ENCODE data around the gene ASB15. TPM values are rescaled to one million over a fixed set of nuclear protein-coding genes. Genes with fewer than 3 reads are reported as not detected.

Gene ASB15
- polyA plus RNA-seq, 2 donors: not detected

- WGBS, 2 donors: 89 to 93% methylated on average over 4 of the region's 4 CpGs
- no peak overlapping the region for H3K4me3 ChIP-seq (ENCODE audit: low read depth in 1 of 2, low read length in 2 of 2)
- H3K27me3 ChIP-seq (ENCODE audit: control insufficient read depth in 1 of 2, insufficient read depth in 2 of 2, low read length in 2 of 2): no peaks in the 10 kb centered on the region
- no peak overlapping the region for H3K27ac ChIP-seq (ENCODE audit: low read depth in 2 of 2, low read length in 1 of 2)
- no peaks in the 10 kb centered on the region for H3K4me1 ChIP-seq (ENCODE audit: control insufficient read depth in 2 of 2, insufficient read depth in 2 of 2, low read length in 1 of 2)
- H3K9me3 ChIP-seq (ENCODE audit: control insufficient read depth in 2 of 2, insufficient read depth in 1 of 2, low read depth in 1 of 2, low read length in 1 of 2): no peaks in the 10 kb centered on the region
- no peaks in the 10 kb centered on the region for H3K36me3 ChIP-seq (ENCODE audit: control insufficient read depth in 2 of 2, insufficient read depth in 2 of 2, low read length in 1 of 2)
Measured at GRCh38 chr7:123583821-123584220, 17.8 kb upstream of the ASB15 start.

GRCh38 chr7:123588376-123588775 lies 13.2 kb upstream of the ASB15 start:
- Histone ChIP-seq H3K27ac (ENCODE audit: low read depth in 2 of 2, low read length in 1 of 2) (no peak overlapping the region), H3K4me1 (ENCODE audit: control insufficient read depth in 2 of 2, insufficient read depth in 2 of 2, low read length in 1 of 2) (no peaks in the 10 kb centered on the region), H3K9me3 (ENCODE audit: control insufficient read depth in 2 of 2, insufficient read depth in 1 of 2, low read depth in 1 of 2, low read length in 1 of 2) (no peaks in the 10 kb centered on the region), H3K27me3 (ENCODE audit: control insufficient read depth in 1 of 2, insufficient read depth in 2 of 2, low read length in 2 of 2) (no peaks in the 10 kb centered on the region), H3K4me3 (ENCODE audit: low read depth in 1 of 2, low read length in 2 of 2) (no peak overlapping the region), H3K36me3 (ENCODE audit: control insufficient read depth in 2 of 2, insufficient read depth in 2 of 2, low read length in 1 of 2) (no peaks in the 10 kb centered on the region)
- 90 to 92% methylated on average over 2 of the region's 2 CpGs for WGBS, 2 donors

- 53 to 54% methylated on average over 10 of the region's 10 CpGs for WGBS, 2 donors
- H3K36me3 ChIP-seq (ENCODE audit: control insufficient read depth in 2 of 2, insufficient read depth in 2 of 2, low read length in 1 of 2): no peaks in the 10 kb centered on the region
Measured at GRCh38 chr7:123594813-123595241, 6.8 kb upstream of the ASB15 start.

GRCh38 chr7:123598657-123599056 lies 3.0 kb upstream of the ASB15 start:
- H3K27ac ChIP-seq (ENCODE audit: low read depth in 2 of 2, low read length in 1 of 2): no peak overlapping the region
- 66 to 73% methylated on average over 3 of the region's 3 CpGs for WGBS, 2 donors

More at GRCh38 chr7:123594813-123595241, 6.8 kb upstream of the ASB15 start:
- Histone ChIP-seq H3K4me1 (ENCODE audit: control insufficient read depth in 2 of 2, insufficient read depth in 2 of 2, low read length in 1 of 2) (no peaks in the 10 kb centered on the region), H3K9me3 (ENCODE audit: control insufficient read depth in 2 of 2, insufficient read depth in 1 of 2, low read depth in 1 of 2, low read length in 1 of 2) (no peaks in the 10 kb centered on the region), H3K27me3 (ENCODE audit: control insufficient read depth in 1 of 2, insufficient read depth in 2 of 2, low read length in 2 of 2) (no peaks in the 10 kb centered on the region), H3K27ac (ENCODE audit: low read depth in 2 of 2, low read length in 1 of 2) (no peak overlapping the region), H3K4me3 (ENCODE audit: low read depth in 1 of 2, low read length in 2 of 2) (no peak overlapping the region)

DNA sequence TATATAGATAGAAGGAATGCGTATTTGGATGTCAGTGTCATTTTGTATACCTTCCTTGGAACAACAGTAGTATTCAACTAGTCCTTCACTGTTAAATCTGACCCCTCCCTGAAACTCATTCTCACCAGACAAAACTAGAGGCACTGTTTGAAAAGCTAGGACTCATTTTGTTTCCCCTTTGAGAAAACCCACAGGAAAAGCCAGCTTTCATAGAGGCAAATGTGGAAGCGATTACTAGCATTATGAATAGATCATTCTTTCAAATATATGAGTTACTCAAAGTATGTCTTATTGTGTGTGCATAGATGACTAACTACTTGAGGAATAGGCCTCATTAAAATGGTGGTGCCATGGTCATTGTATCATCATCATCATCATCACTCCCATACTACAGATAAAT lies 1.9 kb upstream of the ASB15 start:
- no peaks in the 10 kb centered on the region for H3K4me1 ChIP-seq (ENCODE audit: control insufficient read depth in 2 of 2, insufficient read depth in 2 of 2, low read length in 1 of 2)
- H3K27ac ChIP-seq (ENCODE audit: low read depth in 2 of 2, low read length in 1 of 2): no peak overlapping the region
- H3K4me3 ChIP-seq (ENCODE audit: low read depth in 1 of 2, low read length in 2 of 2): no peak overlapping the region
- no peaks in the 10 kb centered on the region for H3K27me3 ChIP-seq (ENCODE audit: control insufficient read depth in 1 of 2, insufficient read depth in 2 of 2, low read length in 2 of 2)
- no peaks in the 10 kb centered on the region for H3K9me3 ChIP-seq (ENCODE audit: control insufficient read depth in 2 of 2, insufficient read depth in 1 of 2, low read depth in 1 of 2, low read length in 1 of 2)
- 83 to 88% methylated on average over 2 of the region's 2 CpGs for WGBS, 2 donors
- H3K36me3 ChIP-seq (ENCODE audit: control insufficient read depth in 2 of 2, insufficient read depth in 2 of 2, low read length in 1 of 2): no peaks in the 10 kb centered on the region

More at GRCh38 chr7:123598657-123599056, 3.0 kb upstream of the ASB15 start:
- H3K9me3 ChIP-seq (ENCODE audit: control insufficient read depth in 2 of 2, insufficient read depth in 1 of 2, low read depth in 1 of 2, low read length in 1 of 2): no peaks in the 10 kb centered on the region
- no peaks in the 10 kb centered on the region for H3K27me3 ChIP-seq (ENCODE audit: control insufficient read depth in 1 of 2, insufficient read depth in 2 of 2, low read length in 2 of 2)
- no peak overlapping the region for H3K4me3 ChIP-seq (ENCODE audit: low read depth in 1 of 2, low read length in 2 of 2)
- H3K4me1 ChIP-seq (ENCODE audit: control insufficient read depth in 2 of 2, insufficient read depth in 2 of 2, low read length in 1 of 2): no peaks in the 10 kb centered on the region
- H3K36me3 ChIP-seq (ENCODE audit: control insufficient read depth in 2 of 2, insufficient read depth in 2 of 2, low read length in 1 of 2): no peaks in the 10 kb centered on the region

DNA sequence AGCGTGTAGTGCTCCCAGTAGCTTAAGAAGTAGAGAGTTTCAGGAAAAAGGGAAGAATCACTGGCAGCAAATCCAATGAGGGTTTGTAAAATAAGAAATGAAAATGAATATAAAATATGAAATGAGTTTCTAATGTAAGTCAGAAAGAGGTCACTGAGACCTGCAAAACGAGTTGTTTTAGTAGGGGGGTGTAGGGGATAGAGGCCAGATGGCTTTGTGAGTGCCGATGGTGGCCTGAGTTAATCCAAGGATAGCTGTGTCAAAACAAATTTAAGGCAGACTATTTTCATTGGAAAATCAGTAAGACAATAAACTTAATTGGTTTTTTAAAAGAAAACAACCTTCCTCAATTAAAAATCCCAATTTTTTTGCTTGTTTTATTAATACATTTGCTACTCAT lies 745 bp upstream of the ASB15 start:
- H3K4me1 ChIP-seq (ENCODE audit: control insufficient read depth in 2 of 2, insufficient read depth in 2 of 2, low read length in 1 of 2): no peaks in the 10 kb centered on the region
- 37 to 45% methylated on average over 3 of the region's 3 CpGs for WGBS, 2 donors
- no peaks in the 10 kb centered on the region for H3K9me3 ChIP-seq (ENCODE audit: control insufficient read depth in 2 of 2, insufficient read depth in 1 of 2, low read depth in 1 of 2, low read length in 1 of 2)
- H3K4me3 ChIP-seq (ENCODE audit: low read depth in 1 of 2, low read length in 2 of 2): no peak overlapping the region
- no peak overlapping the region for H3K27ac ChIP-seq (ENCODE audit: low read depth in 2 of 2, low read length in 1 of 2)
- H3K36me3 ChIP-seq (ENCODE audit: control insufficient read depth in 2 of 2, insufficient read depth in 2 of 2, low read length in 1 of 2): no peaks in the 10 kb centered on the region
- no peaks in the 10 kb centered on the region for H3K27me3 ChIP-seq (ENCODE audit: control insufficient read depth in 1 of 2, insufficient read depth in 2 of 2, low read length in 2 of 2)

DNA sequence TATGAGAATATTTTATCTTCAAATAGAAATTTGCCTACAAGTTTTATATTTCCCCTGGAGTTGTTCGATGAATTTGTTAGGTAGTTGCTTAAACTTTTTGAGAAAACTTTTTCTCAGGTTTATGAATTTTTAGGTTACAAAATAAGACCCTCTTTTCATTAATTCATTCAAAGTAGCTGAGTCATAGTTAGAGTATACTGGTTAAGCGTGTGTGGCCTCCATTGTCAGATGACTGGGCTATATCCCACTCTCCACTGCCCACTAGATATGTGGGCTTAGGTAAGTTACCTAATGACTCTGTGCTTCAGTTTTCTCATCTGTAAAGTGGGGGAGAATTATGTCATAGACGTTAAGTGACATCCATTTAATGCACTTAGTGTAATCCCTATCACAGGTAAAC lies 1.0 kb downstream of the ASB15 start:
- Histone ChIP-seq H3K36me3 (ENCODE audit: control insufficient read depth in 2 of 2, insufficient read depth in 2 of 2, low read length in 1 of 2) (no peaks in the 10 kb centered on the region), H3K9me3 (ENCODE audit: control insufficient read depth in 2 of 2, insufficient read depth in 1 of 2, low read depth in 1 of 2, low read length in 1 of 2) (no peaks in the 10 kb centered on the region), H3K27me3 (ENCODE audit: control insufficient read depth in 1 of 2, insufficient read depth in 2 of 2, low read length in 2 of 2) (no peaks in the 10 kb centered on the region), H3K4me1 (ENCODE audit: control insufficient read depth in 2 of 2, insufficient read depth in 2 of 2, low read length in 1 of 2) (no peaks in the 10 kb centered on the region), H3K27ac (ENCODE audit: low read depth in 2 of 2, low read length in 1 of 2) (no peak overlapping the region), H3K4me3 (ENCODE audit: low read depth in 1 of 2, low read length in 2 of 2) (no peak overlapping the region)
- 83 to 84% methylated on average over 3 of the region's 3 CpGs for WGBS, 2 donors

DNA sequence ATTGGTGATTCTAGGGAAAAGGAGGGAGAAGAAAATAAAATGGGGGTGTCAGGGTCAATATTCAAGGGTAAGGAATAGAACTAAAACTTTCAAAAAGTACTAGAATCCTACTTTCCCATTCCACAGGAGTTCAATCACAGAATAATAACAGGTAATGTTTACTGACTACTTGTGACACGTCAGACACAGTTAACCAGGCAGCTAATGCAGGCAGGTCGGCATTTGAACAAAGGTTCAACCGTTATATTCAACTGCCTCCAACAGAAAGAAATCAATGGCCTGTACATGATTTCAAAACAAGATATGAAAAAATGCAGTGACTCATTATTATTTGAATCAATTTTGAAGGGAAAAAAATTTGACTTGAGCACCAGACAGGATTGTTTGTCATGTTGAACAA lies 3.1 kb downstream of the ASB15 start:
- Histone ChIP-seq H3K27me3 (ENCODE audit: control insufficient read depth in 1 of 2, insufficient read depth in 2 of 2, low read length in 2 of 2) (no peaks in the 10 kb centered on the region), H3K27ac (ENCODE audit: low read depth in 2 of 2, low read length in 1 of 2) (no peak overlapping the region), H3K9me3 (ENCODE audit: control insufficient read depth in 2 of 2, insufficient read depth in 1 of 2, low read depth in 1 of 2, low read length in 1 of 2) (no peaks in the 10 kb centered on the region), H3K4me3 (ENCODE audit: low read depth in 1 of 2, low read length in 2 of 2) (no peak overlapping the region), H3K4me1 (ENCODE audit: control insufficient read depth in 2 of 2, insufficient read depth in 2 of 2, low read length in 1 of 2) (no peaks in the 10 kb centered on the region), H3K36me3 (ENCODE audit: control insufficient read depth in 2 of 2, insufficient read depth in 2 of 2, low read length in 1 of 2) (no peaks in the 10 kb centered on the region)
- WGBS, 2 donors: 38 to 42% methylated on average over 3 of the region's 3 CpGs

DNA sequence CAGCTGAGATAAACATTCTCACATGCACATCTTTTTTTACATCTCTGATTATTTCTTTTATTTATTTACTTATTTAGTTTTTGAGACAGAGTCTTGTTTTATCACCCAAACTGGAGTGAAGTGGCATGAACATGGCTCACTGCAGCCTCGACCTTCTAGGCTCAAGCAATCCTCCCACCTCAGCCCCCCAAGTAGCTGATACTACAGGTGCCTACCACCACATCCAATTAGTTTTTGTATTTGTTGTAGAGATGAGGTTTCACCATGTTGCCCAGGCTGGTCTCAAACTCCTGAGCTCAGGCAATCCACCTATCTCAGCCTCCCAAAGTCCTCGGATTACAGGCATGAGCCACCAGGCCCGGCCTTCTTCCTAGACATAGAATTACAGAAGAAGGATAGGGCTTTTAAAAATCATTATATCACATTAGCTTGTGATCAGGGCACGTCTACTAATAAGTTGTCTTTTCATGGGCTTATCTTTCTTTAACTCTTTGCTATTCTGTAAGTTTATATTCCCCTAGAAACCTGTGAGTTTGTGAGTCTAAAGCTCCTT lies 5.9 kb downstream of the ASB15 start:
- H3K36me3 ChIP-seq (ENCODE audit: control insufficient read depth in 2 of 2, insufficient read depth in 2 of 2, low read length in 1 of 2): no peaks in the 10 kb centered on the region
- no peak overlapping the region for H3K27ac ChIP-seq (ENCODE audit: low read depth in 2 of 2, low read length in 1 of 2)
- no peak overlapping the region for H3K4me3 ChIP-seq (ENCODE audit: low read depth in 1 of 2, low read length in 2 of 2)
- no peaks in the 10 kb centered on the region for H3K9me3 ChIP-seq (ENCODE audit: control insufficient read depth in 2 of 2, insufficient read depth in 1 of 2, low read depth in 1 of 2, low read length in 1 of 2)
- no peaks in the 10 kb centered on the region for H3K27me3 ChIP-seq (ENCODE audit: control insufficient read depth in 1 of 2, insufficient read depth in 2 of 2, low read length in 2 of 2)
- WGBS, 2 donors: 70 to 77% methylated on average over 4 of the region's 4 CpGs
- no peaks in the 10 kb centered on the region for H3K4me1 ChIP-seq (ENCODE audit: control insufficient read depth in 2 of 2, insufficient read depth in 2 of 2, low read length in 1 of 2)

GRCh38 chr7:123608991-123609882 lies 7.6 kb downstream of the ASB15 start:
- Histone ChIP-seq H3K9me3 (ENCODE audit: control insufficient read depth in 2 of 2, insufficient read depth in 1 of 2, low read depth in 1 of 2, low read length in 1 of 2) (no peaks in the 10 kb centered on the region), H3K4me1 (ENCODE audit: control insufficient read depth in 2 of 2, insufficient read depth in 2 of 2, low read length in 1 of 2) (no peaks in the 10 kb centered on the region), H3K27ac (ENCODE audit: low read depth in 2 of 2, low read length in 1 of 2) (no peak overlapping the region), H3K4me3 (ENCODE audit: low read depth in 1 of 2, low read length in 2 of 2) (no peak overlapping the region), H3K27me3 (ENCODE audit: control insufficient read depth in 1 of 2, insufficient read depth in 2 of 2, low read length in 2 of 2) (no peaks in the 10 kb centered on the region), H3K36me3 (ENCODE audit: control insufficient read depth in 2 of 2, insufficient read depth in 2 of 2, low read length in 1 of 2) (no peaks in the 10 kb centered on the region)
- 82 to 86% methylated on average over 5 of the region's 5 CpGs for WGBS, 2 donors
